HFFc6 (cell line): ENCODE data around the gene UBA3. TPM values are rescaled to one million over a fixed set of nuclear protein-coding genes. Genes with fewer than 3 reads are reported as not detected.

Experiments used
- DNase-seq: peaks from one replicate; pipeline ENCODE4 v3.0.0-alpha.2; 2018
- H3K27ac Mint-ChIP-seq: 2 replicates; pipeline ENCODE4 v1.8.0; 2020; ENCODE audit warnings: mild to moderate bottlenecking, mixed read lengths
- H3K27me3 Mint-ChIP-seq: 2 replicates; pipeline ENCODE4 v1.8.0; 2021; ENCODE audit warnings: mild to moderate bottlenecking, moderate library complexity, mixed read lengths; ENCODE audit not compliant: insufficient read depth
- H3K36me3 Mint-ChIP-seq: 2 replicates; pipeline ENCODE4 v1.8.0; 2021; ENCODE audit warnings: low read depth, mixed read lengths
- H3K4me1 Mint-ChIP-seq: 2 replicates; pipeline ENCODE4 v1.8.0; 2020; ENCODE audit warnings: low read depth, mixed read lengths
- H3K4me3 Mint-ChIP-seq: 2 replicates; pipeline ENCODE4 v1.8.0; 2020; ENCODE audit warnings: mild to moderate bottlenecking, moderate library complexity, mixed read lengths
- H3K9me3 Mint-ChIP-seq: 2 replicates; pipeline ENCODE4 v1.8.0; 2020; ENCODE audit warnings: mild to moderate bottlenecking, mixed read lengths
- CTCF ChIP-seq: fragments of 200-600 bp; sonication (generic); IDR thresholded peaks from 2 replicates; pipeline ENCODE4 v1.5.0; 2021; ENCODE audit warnings: antibody characterized with exemption, mild to moderate bottlenecking
- total RNA-seq, 6 experiments: library from RNA; stranded (reverse); fragmentation: NEBNext Ultra II Directional; extraction: Animal tissue kit (Norgen Biotek cat#: 25700); gene quantifications; 2 replicates in 1 of 6; 3 replicates in 5 of 6; pipeline ENCODE4 v1.2.3, GENCODE V29; 2021

UBA3 gene
- total RNA-seq, 6 experiments from 2014 or later = 62.1 to 75.4 (median 63.6) TPM

GRCh38 chr3:69122403-69122802 is 42.2 kb upstream of the UBA3 start, which contains the start of gene LMOD3:
LMOD3 (minus strand) TSS chr3:69122595; CDS start chr3:69122386, 209 bp downstream.
- no peak for DNase-seq
- TF ChIP-seq CTCF = no peak
- Mint-ChIP-seq H3K4me3 (no peak within 1 kb of the TSS), H3K9me3 (no peaks in the 10 kb centered on the region), H3K27ac (no peak within 1 kb of the TSS), H3K36me3 (no peaks in the 10 kb centered on the region), H3K4me1 (no peaks in the 10 kb centered on the region; the same call in 1 of the 2 replicates), H3K27me3 (peaks cover 25% of the 10 kb centered on the region)

GRCh38 chr3:69121950-69122349 is 41.8 kb upstream of the UBA3 start:
- H3K9me3 Mint-ChIP-seq = no peaks in the 10 kb centered on the region
- peaks cover 23% of the 10 kb centered on the region for H3K27me3 Mint-ChIP-seq
- no peak for TF ChIP-seq CTCF
- no peak overlapping the region for H3K4me3 Mint-ChIP-seq
- H3K4me1 Mint-ChIP-seq = no peaks in the 10 kb centered on the region; the same call in 1 of the 2 replicates
- no peaks in the 10 kb centered on the region for H3K36me3 Mint-ChIP-seq
- no peak overlapping the region for H3K27ac Mint-ChIP-seq
- DNase-seq = no peak

GRCh38 chr3:69121513-69121912 is 41.3 kb upstream of the UBA3 start:
- peaks cover 22% of the 10 kb centered on the region for H3K27me3 Mint-ChIP-seq
- no peak overlapping the region for H3K27ac Mint-ChIP-seq
- no peak for TF ChIP-seq CTCF
- H3K36me3 Mint-ChIP-seq = no peaks in the 10 kb centered on the region
- DNase-seq = no peak
- no peaks in the 10 kb centered on the region; the same call in 1 of the 2 replicates for H3K4me1 Mint-ChIP-seq
- no peak overlapping the region for H3K4me3 Mint-ChIP-seq
- H3K9me3 Mint-ChIP-seq = no peaks in the 10 kb centered on the region

GRCh38 chr3:69120879-69121464 is 40.8 kb upstream of the UBA3 start:
- Mint-ChIP-seq H3K27me3 (peaks cover 22% of the 10 kb centered on the region), H3K27ac (no peak overlapping the region), H3K4me3 (no peak overlapping the region), H3K4me1 (peaks cover 4% of the 10 kb centered on the region), H3K9me3 (no peaks in the 10 kb centered on the region), H3K36me3 (no peaks in the 10 kb centered on the region)
- DNase-seq = peak; percentile 62
- TF ChIP-seq CTCF = peak; percentile 98

- peaks cover 12% of the 10 kb centered on the region for H3K4me1 Mint-ChIP-seq
- H3K27ac Mint-ChIP-seq = no peak overlapping the region
- H3K4me3 Mint-ChIP-seq = no peak overlapping the region
- no peak for TF ChIP-seq CTCF
- no peak for DNase-seq
- H3K27me3 Mint-ChIP-seq = peaks cover 17% of the 10 kb centered on the region
- H3K36me3 Mint-ChIP-seq = no peaks in the 10 kb centered on the region
- H3K9me3 Mint-ChIP-seq = no peaks in the 10 kb centered on the region
These were observed 39.5 kb upstream of the UBA3 start for GRCh38 chr3:69119681-69120080.
